ENCODE data around the gene SUMO3.

SUMO3 gene

GRCh38 chr21:44817914-44818639 lies at the start of gene SUMO3:
SUMO3 (minus strand) TSS chr21:44818062; CDS start chr21:44817968, 94 bp downstream.
- peak; percentile 83 for DNase-seq (ENCODE audit: low read depth)
- peak within 1 kb of the TSS; percentile 69 for H3K4me3 ChIP-seq (ENCODE audit: low read depth, low read length)

DNA sequence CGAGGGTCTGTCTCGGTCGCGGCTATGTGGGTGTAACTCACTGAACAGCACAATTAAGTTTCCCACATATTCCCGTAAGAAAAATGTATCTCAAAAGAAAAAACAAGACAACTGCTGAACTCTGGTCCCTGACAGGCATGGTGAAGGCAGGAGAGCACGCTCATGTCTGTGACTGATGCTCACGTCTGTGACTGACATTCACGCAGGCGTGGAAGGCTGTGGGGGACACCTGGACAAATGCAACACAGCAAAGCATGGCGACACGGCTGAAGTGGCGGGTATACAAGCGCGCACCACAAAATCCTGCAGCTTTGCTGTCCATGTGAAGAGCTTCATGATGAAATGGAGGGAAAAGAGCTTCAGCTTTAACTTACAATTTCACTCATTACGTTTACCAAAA lies 49.6 kb upstream of the SUMO3 start:
- DNase-seq (ENCODE audit: low read depth), result no peak
- H3K4me3 ChIP-seq (ENCODE audit: low read depth, low read length), result no peak overlapping the region
- TF ChIP-seq, protein P1, sequence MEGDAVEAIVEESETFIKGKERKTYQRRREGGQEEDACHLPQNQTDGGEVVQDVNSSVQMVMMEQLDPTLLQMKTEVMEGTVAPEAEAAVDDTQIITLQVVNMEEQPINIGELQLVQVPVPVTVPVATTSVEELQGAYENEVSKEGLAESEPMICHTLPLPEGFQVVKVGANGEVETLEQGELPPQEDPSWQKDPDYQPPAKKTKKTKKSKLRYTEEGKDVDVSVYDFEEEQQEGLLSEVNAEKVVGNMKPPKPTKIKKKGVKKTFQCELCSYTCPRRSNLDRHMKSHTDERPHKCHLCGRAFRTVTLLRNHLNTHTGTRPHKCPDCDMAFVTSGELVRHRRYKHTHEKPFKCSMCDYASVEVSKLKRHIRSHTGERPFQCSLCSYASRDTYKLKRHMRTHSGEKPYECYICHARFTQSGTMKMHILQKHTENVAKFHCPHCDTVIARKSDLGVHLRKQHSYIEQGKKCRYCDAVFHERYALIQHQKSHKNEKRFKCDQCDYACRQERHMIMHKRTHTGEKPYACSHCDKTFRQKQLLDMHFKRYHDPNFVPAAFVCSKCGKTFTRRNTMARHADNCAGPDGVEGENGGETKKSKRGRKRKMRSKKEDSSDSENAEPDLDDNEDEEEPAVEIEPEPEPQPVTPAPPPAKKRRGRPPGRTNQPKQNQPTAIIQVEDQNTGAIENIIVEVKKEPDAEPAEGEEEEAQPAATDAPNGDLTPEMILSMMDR (conservative IDR thresholded peaks at IDR 0.05; ENCODE audit: low read depth, low read length), result no peak

More at GRCh38 chr21:44817914-44818639, at the start of gene SUMO3:
- TF ChIP-seq, protein P1 (conservative IDR thresholded peaks at IDR 0.05; ENCODE audit: low read depth, low read length), result no peak

- TF ChIP-seq, protein P1 (conservative IDR thresholded peaks at IDR 0.05; ENCODE audit: low read depth, low read length), result no peak
- peak; percentile 79 for DNase-seq (ENCODE audit: low read depth)
- no peak overlapping the region for H3K4me3 ChIP-seq (ENCODE audit: low read depth, low read length)
Measured at GRCh38 chr21:44866780-44867179, 48.9 kb upstream of the SUMO3 start.

- TF ChIP-seq, protein P1 (conservative IDR thresholded peaks at IDR 0.05; ENCODE audit: low read depth, low read length), result no peak
- no peak overlapping the region for H3K4me3 ChIP-seq (ENCODE audit: low read depth, low read length)
- no peak for DNase-seq (ENCODE audit: low read depth)
Measured at GRCh38 chr21:44865561-44866280, 47.9 kb upstream of the SUMO3 start.

GRCh38 chr21:44862869-44863685 lies 45.2 kb upstream of the SUMO3 start:
- no peak for DNase-seq (ENCODE audit: low read depth)
- no peak overlapping the region for H3K4me3 ChIP-seq (ENCODE audit: low read depth, low read length)
- TF ChIP-seq, protein P1 (conservative IDR thresholded peaks at IDR 0.05; ENCODE audit: low read depth, low read length), result no peak

- TF ChIP-seq, protein P1 (conservative IDR thresholded peaks at IDR 0.05; ENCODE audit: low read depth, low read length), result no peak
- no peak overlapping the region for H3K4me3 ChIP-seq (ENCODE audit: low read depth, low read length)
- DNase-seq (ENCODE audit: low read depth), result no peak
Measured at GRCh38 chr21:44858791-44859190, 40.9 kb upstream of the SUMO3 start.
